UCSD-AML1 (cell line): ENCODE data around the gene KLHDC8A.
"Not testable (repeated sequence)": the region's sequence is repeated elsewhere in the genome, so short reads cannot be mapped to it uniquely, and the experiment has no call there.

Source experiments
- DNase-seq: peaks from one replicate; lab custom pipeline; 2025; ENCODE audit not compliant: unreplicated experiment; lab: John Stamatoyannopoulos, UW

Gene KLHDC8A, protein sequence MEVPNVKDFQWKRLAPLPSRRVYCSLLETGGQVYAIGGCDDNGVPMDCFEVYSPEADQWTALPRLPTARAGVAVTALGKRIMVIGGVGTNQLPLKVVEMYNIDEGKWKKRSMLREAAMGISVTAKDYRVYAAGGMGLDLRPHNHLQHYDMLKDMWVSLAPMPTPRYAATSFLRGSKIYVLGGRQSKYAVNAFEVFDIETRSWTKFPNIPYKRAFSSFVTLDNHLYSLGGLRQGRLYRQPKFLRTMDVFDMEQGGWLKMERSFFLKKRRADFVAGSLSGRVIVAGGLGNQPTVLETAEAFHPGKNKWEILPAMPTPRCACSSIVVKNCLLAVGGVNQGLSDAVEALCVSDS

DNA sequence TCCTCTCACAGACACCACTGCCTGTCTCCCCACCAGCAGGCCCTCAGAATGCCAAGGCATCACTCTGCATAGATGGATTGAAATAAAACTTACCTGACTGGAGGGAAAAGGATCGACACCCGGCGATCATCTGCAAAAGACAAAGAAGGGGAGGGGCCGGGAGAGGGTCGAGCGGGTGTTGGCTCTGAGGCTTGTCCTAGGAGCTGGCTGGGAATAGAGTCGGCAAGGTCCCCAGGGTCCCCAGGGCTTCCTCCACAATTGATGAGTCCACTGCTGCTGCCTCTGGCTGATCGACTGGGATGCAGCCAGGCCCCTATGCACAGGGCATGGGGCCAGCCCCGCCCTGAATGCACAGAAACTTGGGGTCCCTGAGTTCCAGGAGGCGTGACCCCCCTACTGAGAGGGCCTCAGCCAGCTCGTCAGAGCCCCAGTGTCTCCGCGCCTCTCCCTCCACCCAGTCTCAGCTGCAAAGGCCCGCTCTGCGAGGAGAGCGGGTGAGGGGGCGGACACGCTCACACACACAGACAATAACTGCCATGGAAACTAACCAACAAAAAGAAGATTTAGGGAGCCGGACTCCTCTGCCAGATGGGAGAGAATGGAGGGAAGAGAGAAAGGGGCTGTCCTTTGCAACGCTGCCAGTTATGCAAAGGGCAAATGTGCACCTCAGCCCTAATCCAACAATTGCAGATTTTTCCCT, at the start of gene KLHDC8A:
Gene KLHDC8A, minus strand, starts transcription at position 483 of the 700 bp plus-strand sequence. CDS start 13,318 bp downstream, outside the sequence.
- no peak for DNase-seq

DNA sequence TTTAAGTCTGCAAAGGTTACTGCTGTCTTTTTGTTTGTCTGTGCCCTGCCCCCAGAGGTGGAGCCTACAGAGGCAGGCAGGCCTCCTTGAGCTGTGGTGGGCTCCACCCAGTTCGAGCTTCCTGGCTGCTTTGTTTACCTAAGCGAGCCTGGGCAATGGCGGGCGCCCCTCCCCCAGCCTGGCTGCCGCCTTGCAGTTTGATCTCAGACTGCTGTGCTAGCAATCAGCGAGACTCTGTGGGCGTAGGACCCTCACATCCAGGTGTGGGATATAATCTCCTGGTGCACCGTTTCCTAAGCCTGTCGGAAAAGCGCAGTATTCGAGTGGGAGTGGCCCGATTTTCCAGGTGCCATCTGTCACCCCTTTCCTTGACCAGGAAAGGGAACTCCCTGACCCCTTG, 49.5 kb upstream of the KLHDC8A start:
- not testable (repeated sequence) for DNase-seq

GRCh38 chr1:205404484-205404883, 47.8 kb upstream of the KLHDC8A start:
- not testable (repeated sequence) for DNase-seq

DNA sequence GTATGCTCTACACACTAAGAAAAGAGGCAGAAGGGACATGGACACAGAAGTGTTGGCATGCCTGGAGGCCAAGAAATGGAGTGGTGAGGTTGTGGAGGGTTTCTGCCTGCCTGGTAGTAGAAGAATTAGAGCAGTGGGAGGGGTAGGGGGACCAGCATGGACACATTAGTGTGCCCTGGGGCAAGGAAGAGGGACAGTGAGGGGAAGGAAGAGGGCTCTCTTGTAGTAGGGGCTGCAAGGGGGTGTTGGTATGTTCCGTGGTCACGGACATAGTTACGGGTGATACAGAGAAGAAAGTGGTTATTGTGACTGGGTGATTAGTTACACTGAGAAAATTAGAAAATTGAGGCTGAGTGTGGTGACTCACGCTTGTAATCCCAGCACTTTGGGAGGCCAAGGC, 41.9 kb upstream of the KLHDC8A start:
- DNase-seq: no peak

- no peak for DNase-seq
Measured at GRCh38 chr1:205396967-205397616, 40.4 kb upstream of the KLHDC8A start.

DNA sequence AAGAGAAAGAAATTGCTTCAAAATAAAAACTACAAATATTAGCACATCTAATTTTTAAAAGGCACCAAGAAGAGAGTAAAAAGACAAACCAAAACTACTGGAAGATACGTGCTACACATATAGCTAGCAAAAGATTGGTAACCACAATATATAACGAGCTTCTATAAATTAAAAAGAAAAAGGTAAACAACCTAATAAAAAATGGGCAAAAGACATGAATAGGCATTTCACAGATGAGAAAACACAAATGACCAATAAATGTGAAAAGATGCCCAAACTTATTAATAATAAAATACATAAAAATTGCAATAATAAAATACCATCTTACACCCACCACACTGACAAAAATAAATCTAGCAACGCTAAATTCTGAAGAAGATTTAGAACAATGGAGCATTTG, 38.9 kb upstream of the KLHDC8A start:
- DNase-seq: no peak

GRCh38 chr1:205392650-205393049, 35.9 kb upstream of the KLHDC8A start:
- no peak for DNase-seq

DNA sequence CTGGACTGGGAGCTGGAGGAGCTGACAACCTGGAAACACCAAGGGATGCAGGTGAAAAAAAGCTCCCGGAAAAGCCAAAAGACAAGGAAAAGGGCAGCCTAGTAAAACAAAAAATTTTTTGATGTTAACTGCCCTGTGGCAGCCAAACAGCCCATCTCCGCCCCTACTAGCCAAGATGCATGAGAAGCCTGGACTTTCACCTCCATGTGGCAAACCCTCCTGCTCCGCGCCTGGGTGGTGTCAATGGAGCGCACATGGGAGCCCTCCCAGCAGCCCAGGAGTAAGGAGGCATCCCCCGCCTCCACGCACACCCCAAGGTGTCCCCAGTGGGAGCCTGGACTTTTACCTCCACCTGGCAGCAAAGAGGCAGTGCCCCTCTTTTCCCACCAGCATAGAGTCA, 34.7 kb upstream of the KLHDC8A start:
- no peak for DNase-seq

GRCh38 chr1:205387845-205388244, 31.1 kb upstream of the KLHDC8A start:
- DNase-seq: no peak

DNA sequence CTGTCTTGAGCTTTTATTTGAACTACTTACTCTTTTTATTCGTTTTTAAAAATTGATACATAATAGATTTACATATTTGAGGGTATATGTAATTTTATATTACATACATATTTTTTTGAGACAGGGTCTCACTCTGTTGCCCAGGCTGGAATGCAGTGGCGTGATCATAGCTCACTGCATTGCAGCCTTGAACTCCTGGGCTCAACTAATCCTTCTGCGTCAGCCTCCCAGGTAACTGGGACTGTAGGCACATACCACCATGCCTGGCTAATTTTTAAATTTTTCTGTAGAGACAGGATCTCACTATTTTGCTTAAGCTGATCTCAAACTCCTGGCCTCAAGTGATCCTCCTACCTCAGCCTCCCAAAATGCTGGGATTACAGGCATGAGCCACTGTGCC, 26.3 kb upstream of the KLHDC8A start:
- DNase-seq: not testable (repeated sequence)

- no peak for DNase-seq
Measured at GRCh38 chr1:205382561-205382960, 25.8 kb upstream of the KLHDC8A start.

- DNase-seq: no peak
Measured at GRCh38 chr1:205381305-205381704, 24.6 kb upstream of the KLHDC8A start.

DNA sequence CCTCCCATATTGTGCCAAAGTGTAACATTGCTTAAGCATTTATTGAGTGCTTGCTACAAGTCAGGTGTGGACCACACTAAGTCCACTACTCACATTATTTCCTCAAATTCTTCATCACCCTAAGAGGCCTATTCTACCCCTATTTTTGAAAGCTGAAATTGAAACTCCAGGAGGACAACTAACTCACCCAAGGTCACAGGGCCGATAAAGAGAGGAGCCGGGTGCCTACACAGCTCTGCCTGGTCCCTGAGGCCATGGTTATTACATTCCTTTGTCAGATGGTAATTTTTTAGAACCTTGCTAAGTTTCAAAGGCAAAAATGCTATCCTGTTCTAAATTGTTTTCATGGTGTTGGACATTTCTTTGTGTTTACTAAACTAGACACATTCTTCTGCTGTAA, 24.2 kb upstream of the KLHDC8A start:
- DNase-seq: no peak

- no peak for DNase-seq
Measured at GRCh38 chr1:205379056-205379455, 22.3 kb upstream of the KLHDC8A start.

- no peak for DNase-seq
Measured at GRCh38 chr1:205377355-205377754, 20.6 kb upstream of the KLHDC8A start.

- DNase-seq: no peak
Measured at GRCh38 chr1:205376739-205377138, 20.0 kb upstream of the KLHDC8A start.

DNA sequence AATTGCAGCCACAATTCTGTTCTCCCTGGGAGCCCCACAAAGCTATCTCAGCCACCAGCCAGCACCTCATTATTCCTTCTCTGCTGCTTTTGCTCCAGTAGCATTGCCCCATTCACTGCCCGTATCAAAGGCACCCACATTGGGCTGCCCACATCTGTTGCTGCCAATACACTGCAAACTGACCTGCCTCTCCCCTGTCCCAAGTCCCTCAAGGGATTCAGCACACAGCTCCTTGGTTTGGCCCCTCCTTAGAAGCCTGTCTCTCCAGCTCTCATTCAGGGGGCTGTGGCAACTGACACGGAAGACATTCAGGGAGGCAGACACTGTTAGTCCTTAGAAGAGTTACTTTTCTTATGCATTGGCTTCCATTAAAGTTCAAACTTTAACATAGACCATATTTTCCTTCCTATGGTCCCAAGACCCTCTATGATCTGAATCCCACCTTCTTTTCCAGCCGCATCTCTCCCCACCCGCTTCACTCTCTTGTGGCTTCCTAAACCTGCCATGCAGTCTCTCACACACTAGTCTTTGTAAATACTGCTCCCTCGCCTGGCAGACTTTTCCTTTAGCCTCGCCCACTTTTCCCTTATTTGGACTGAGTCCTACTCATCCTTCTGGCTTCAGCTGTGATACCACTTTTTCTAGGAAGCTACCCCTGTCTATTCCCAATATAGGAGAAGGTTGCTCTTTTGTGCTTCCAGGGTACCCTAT, 19.3 kb upstream of the KLHDC8A start:
- DNase-seq: no peak

- DNase-seq: no peak
Measured at GRCh38 chr1:205374210-205375078, 17.7 kb upstream of the KLHDC8A start.

- no peak for DNase-seq
Measured at GRCh38 chr1:205373798-205374175, 17.1 kb upstream of the KLHDC8A start.

GRCh38 chr1:205373022-205373797, 16.5 kb upstream of the KLHDC8A start:
- DNase-seq: no peak
